ENCODE measurements around the gene RAB15.

GRCh38 chr14:65006261-65006721, 34.2 kb upstream of the RAB15 start:
- TF ChIP-seq EZH2 (IDR thresholded peaks at IDR 0.05; ENCODE audit: low read length, missing control alignments) (no peak), CTCF (conservative IDR thresholded peaks at IDR 0.05 in 1 of 2, IDR thresholded peaks at IDR 0.05 in 1 of 2; ENCODE audit: low read depth in 1 of 2, low read length in 2 of 2) (no peak)
